ENCODE measurements around the gene CAMTA2. TPM values are rescaled to one million over a fixed set of nuclear protein-coding genes. Genes with fewer than 3 reads are reported as not detected.

The CAMTA2 gene
- total RNA-seq, 1 donor from 2014 or later: 72.1 TPM

DNA sequence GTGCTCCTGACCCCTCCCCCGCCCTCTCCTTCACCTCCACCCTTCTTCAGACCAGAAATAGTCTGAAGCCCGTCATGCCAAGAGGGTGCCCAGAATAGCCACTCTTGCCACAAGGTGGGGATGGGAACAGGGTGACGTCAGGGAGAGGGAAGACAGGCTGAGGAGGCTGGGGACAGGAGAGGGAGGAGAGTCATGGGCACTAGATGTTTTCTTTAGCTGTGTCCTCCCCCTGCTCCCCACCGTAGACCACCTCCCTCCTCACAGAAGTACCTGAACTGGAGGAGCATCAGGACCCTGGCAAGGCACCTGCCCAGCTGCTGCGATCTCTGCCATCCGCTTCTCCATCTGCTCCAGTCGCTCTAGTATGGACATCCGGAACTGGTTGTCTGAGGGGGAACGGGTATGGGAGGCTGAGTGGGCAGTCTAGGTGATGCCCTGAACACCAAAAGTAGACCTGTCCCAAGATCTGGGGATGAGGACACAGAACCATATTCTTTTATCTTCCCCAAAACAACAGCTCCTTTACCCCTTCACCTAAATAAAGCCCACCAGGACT lies 13.3 kb downstream of the CAMTA2 start:
- Histone ChIP-seq H3K9me3 (no peaks in the 10 kb centered on the region), H3K27me3 (no peaks in the 10 kb centered on the region), H3K4me1 (peaks cover 0 to 3% of the 10 kb centered on the region in 2 donors), H3K27ac (peak overlapping the region; percentile 47 to 48), H3K4me3 (no peak overlapping the region), H3K36me3 (peaks cover 49 to 81% of the 10 kb centered on the region in 2 donors)
- no peak for DNase-seq (ENCODE audit: low spot score in 2 of 2)
- intact Hi-C loops (cut with DNase I): no loop called here
- TF ChIP-seq, protein P1, sequence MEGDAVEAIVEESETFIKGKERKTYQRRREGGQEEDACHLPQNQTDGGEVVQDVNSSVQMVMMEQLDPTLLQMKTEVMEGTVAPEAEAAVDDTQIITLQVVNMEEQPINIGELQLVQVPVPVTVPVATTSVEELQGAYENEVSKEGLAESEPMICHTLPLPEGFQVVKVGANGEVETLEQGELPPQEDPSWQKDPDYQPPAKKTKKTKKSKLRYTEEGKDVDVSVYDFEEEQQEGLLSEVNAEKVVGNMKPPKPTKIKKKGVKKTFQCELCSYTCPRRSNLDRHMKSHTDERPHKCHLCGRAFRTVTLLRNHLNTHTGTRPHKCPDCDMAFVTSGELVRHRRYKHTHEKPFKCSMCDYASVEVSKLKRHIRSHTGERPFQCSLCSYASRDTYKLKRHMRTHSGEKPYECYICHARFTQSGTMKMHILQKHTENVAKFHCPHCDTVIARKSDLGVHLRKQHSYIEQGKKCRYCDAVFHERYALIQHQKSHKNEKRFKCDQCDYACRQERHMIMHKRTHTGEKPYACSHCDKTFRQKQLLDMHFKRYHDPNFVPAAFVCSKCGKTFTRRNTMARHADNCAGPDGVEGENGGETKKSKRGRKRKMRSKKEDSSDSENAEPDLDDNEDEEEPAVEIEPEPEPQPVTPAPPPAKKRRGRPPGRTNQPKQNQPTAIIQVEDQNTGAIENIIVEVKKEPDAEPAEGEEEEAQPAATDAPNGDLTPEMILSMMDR (IDR thresholded peaks at IDR 0.05): no peak

DNA sequence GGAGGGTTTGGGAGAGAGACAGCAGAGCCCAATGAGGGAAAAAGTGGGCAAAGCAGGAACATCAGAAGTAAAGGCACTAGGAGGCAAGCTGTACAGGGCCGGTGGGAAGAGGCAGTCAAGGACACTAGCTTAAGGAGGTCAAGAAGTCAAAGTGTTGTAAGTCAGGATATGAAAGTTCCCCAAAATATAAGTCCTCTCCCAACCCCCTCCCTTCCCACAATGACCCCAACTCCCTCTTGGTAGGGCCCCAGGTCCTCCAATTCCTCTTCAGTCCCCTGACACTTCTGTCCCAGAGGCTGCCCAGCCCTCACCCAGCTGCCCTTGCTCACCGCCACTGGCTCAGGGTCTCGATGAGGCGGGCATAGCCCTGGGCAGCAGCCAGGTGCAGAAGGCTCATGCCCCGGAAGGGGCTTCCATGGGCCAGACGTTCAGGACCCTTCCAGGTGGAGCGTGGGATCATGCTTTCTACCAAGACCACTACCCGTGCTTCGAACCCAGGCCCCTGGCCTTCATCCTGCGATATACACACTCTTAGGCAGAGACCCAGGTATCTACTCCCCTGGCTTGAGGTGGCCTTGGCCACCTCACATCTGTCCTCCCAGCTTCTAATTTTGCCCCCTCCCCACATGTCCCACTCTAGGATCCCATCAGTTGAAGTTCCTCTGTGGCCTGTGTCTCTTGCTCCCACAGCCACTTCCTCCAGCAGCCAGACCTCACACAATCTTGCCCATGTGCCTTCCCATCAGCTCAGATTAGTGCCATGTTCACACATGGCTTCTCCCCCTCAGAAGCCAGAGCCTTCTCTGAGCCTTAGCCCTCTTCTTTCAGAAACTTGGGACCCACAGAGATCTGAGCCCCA lies 14.0 kb downstream of the CAMTA2 start:
- TF ChIP-seq, protein P1 (IDR thresholded peaks at IDR 0.05): no peak

DNA sequence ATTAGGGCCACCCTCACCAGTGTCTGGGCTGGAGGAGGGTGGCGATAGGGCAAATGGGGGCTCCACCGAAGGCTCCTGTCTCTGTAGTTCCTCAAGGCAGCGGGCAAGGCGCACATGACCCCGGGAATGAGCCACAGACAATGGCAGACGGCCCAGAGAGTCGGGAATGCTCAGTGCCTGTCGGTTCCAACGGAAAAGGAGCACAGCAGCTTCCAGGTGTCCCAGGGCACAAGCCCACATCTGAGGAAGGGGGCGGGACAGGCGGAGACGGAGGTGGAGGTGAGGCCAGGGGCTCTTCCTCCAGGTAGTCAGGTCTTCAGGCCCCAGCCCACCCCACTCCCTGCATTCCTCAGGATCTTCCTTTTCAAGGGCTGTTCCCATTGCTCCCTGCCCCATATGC lies 14.7 kb downstream of the CAMTA2 start:
- no peaks in the 10 kb centered on the region for H3K9me3 ChIP-seq
- no peak overlapping the region for H3K4me3 ChIP-seq
- intact Hi-C loops (cut with DNase I): no loop called here
- peaks cover 9 to 16% of the 10 kb centered on the region in 2 donors for H3K4me1 ChIP-seq
- no peak for DNase-seq (ENCODE audit: low spot score in 2 of 2)
- H3K36me3 ChIP-seq: peaks cover 38 to 66% of the 10 kb centered on the region in 2 donors
- H3K27ac ChIP-seq: peak overlapping the region in 1 of 2 donors; percentile 47
- no peaks in the 10 kb centered on the region for H3K27me3 ChIP-seq
- TF ChIP-seq, protein P1 (IDR thresholded peaks at IDR 0.05): no peak

More for the DNA sequence above, 14.0 kb downstream of the CAMTA2 start:
- peak overlapping the region; percentile 47 to 48 for H3K27ac ChIP-seq
- peaks cover 46 to 74% of the 10 kb centered on the region in 2 donors for H3K36me3 ChIP-seq
- peaks cover 6 to 10% of the 10 kb centered on the region in 2 donors for H3K4me1 ChIP-seq
- no peaks in the 10 kb centered on the region for H3K9me3 ChIP-seq
- DNase-seq (ENCODE audit: low spot score in 2 of 2): no peak
- H3K4me3 ChIP-seq: no peak overlapping the region
- intact Hi-C loops (cut with DNase I): no loop called here
- H3K27me3 ChIP-seq: no peaks in the 10 kb centered on the region

DNA sequence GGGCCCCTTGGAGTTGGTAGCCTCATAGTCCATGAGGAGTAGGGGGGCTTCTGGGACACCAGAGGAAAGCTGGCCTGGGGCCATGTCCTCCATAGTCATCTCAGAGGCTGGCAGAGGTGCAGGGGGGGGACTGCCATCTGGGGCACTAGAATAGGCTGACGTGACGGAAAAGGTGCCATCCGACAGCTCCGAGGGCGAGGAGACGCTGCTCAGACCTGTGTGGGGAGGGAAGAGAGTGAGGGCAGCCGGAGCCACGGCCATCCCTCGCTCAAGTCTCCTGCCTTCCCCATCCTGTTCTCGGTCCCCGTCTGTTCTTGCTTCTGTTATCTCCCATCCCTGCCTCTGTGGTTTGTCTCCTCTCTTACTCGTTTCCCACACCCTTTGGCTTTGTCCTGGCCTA lies 15.2 kb downstream of the CAMTA2 start:
- H3K36me3 ChIP-seq: peaks cover 34 to 62% of the 10 kb centered on the region in 2 donors
- H3K4me3 ChIP-seq: no peak overlapping the region
- H3K27ac ChIP-seq: peak overlapping the region in 1 of 2 donors; percentile 16
- no peaks in the 10 kb centered on the region for H3K27me3 ChIP-seq
- no peaks in the 10 kb centered on the region for H3K9me3 ChIP-seq
- TF ChIP-seq, protein P1 (IDR thresholded peaks at IDR 0.05): no peak
- peaks cover 9 to 16% of the 10 kb centered on the region in 2 donors for H3K4me1 ChIP-seq
- no peak for DNase-seq (ENCODE audit: low spot score in 2 of 2)
- intact Hi-C loops (cut with DNase I): no loop called here

DNA sequence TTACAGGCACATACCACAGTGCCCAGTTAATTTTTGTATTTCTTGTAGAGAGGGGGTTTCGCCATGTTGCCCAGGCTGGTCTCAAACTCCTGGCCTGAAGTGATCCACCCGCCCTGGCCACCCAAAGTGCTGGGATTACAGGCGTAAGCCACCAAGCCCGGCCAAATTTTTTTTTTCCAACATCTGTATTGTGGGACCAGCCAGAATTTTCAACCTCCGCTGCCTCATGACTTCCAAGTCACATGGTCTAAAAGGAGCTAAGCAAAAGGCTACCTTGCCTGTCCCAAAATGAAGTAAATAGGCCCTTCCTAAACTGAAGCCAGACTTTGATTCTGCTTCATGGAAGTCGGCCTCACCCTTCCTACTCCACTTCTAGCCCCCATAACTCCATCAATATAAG lies 15.6 kb downstream of the CAMTA2 start:
- peaks cover 9 to 16% of the 10 kb centered on the region in 2 donors for H3K4me1 ChIP-seq
- H3K36me3 ChIP-seq: peaks cover 29 to 57% of the 10 kb centered on the region in 2 donors
- H3K9me3 ChIP-seq: no peaks in the 10 kb centered on the region
- TF ChIP-seq, protein P1 (IDR thresholded peaks at IDR 0.05): no peak
- H3K4me3 ChIP-seq: no peak overlapping the region
- H3K27me3 ChIP-seq: no peaks in the 10 kb centered on the region
- peak overlapping the region in 1 of 2 donors; percentile 16 for H3K27ac ChIP-seq
- DNase-seq (ENCODE audit: low spot score in 2 of 2): no peak
- intact Hi-C loops (cut with DNase I): no loop called here
